ENCODE data around the gene UGDH. TPM values are rescaled to one million over a fixed set of nuclear protein-coding genes. Genes with fewer than 3 reads are reported as not detected.

UGDH gene
- total and polyA plus RNA-seq, 2 of the 13 experiments (the other 11 are each of a cell fraction or from before 2014, with no cell fraction given), result 99.0 to 384 TPM

DNA sequence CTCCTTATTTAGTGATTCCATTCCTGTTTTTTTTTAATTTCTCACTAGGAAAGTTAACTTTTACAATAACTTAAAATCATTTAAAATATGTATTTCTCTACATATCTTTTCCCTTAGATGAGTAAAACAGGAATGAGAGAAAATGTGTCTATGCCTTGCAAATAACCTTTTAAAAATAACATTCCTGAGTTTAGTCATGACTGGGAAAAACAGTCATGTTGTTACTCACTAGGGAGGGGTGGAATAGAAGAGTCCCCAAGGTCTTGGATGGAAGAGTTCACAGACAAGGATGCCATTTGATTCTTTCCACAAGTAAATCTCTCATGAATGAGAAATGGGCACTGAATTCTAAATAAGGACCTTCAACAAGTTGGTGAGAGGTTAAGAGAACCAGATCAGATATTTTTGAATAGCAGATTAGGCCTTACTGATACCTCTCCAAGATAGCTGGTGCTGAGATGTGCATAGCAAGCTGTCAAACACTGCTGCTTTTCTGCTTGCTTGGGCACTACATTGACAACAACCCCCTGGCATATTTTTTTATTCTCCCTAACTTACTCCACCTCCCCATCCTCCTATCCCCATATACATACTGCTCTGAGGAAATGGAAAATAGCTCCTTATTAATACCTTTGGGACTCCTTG is 25.1 kb downstream of the UGDH start (continued):
- TF ChIP-seq, protein P1, sequence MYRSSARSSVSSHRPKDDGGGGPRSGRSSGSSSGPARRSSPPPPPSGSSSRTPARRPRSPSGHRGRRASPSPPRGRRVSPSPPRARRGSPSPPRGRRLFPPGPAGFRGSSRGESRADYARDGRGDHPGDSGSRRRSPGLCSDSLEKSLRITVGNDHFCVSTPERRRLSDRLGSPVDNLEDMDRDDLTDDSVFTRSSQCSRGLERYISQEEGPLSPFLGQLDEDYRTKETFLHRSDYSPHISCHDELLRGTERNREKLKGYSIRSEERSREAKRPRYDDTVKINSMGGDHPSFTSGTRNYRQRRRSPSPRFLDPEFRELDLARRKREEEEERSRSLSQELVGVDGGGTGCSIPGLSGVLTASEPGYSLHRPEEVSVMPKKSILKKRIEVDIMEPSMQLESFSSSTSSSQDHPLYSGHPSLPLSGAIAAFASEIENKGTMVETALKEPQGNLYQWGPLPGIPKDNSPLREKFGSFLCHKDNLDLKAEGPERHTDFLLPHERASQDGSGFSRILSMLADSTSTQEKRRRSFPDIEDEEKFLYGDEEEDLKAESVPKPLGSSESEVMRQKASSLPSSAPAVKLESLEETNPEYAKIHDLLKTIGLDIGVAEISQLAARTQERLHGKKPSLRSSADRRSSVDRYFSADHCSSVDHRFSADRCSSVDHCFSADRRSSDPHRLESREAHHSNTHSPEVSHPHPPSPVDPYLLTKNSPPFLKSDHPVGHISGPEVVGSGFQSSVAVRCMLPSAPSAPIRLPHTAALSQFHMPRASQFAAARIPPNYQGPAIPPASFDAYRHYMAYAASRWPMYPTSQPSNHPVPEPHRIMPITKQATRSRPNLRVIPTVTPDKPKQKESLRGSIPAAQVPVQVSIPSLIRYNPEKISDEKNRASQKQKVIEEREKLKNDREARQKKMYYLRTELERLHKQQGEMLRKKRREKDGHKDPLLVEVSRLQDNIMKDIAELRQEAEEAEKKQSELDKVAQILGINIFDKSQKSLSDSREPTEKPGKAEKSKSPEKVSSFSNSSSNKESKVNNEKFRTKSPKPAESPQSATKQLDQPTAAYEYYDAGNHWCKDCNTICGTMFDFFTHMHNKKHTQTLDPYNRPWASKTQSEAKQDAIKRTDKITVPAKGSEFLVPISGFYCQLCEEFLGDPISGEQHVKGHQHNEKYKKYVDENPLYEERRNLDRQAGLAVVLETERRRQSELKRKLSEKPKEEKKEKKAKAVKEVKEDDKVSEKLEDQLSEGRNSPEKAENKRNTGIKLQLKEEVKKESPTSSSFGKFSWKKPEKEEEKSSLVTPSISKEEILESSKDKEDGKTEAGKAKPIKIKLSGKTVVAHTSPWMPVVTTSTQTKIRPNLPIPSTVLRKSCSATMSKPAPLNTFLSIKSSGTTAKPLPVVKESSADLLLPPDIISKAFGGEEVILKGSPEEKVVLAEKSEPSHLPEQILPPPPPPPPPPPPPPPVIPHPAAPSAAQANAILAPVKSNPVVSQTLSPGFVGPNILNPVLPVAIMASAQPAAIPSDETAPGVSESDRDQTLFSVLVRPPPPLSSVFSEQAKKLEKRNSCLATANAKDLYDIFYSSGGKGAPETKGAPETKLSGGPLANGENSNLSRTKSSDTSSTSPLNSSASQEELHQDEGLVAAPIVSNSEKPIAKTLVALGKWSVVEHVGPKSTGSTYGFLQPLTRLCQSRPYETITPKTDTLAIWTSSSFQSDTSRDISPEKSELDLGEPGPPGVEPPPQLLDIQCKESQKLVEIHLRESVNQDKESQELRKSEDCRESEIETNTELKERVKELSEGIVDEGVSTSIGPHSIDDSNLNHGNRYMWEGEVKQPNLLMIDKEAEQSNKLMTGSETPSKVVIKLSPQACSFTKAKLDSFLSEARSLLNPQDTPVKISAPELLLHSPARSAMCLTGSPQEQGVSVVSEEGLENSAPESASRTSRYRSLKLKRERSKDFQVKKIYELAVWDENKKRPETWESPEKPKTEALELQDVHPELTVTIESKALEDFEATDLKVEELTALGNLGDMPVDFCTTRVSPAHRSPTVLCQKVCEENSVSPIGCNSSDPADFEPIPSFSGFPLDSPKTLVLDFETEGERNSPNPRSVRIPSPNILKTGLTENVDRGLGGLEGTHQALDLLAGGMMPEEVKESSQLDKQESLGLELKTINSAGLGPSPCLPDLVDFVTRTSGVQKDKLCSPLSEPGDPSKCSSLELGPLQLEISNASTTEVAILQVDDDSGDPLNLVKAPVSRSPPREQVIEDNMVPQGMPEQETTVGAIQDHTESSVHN (CRISPR knock-in tag; IDR thresholded peaks at IDR 0.05), result no peak

- H3K4me3 ChIP-seq (replicated peaks in 1 of 3; ENCODE audit: insufficient read depth in 1 of 3, low read depth in 2 of 3, low read length in 3 of 3), result no peak overlapping the region
- peaks cover 8 to 41% of the 10 kb centered on the region in 2 experiments for H3K36me3 ChIP-seq (replicated peaks in 1 of 2; ENCODE audit: control insufficient read depth in 1 of 2, insufficient read depth in 2 of 2, low read length in 2 of 2)
- ChIA-PET CTCF (ENCODE audit: low intra/inter-chr PET ratio, low total read pairs) (no interaction called here), POLR2A (interaction anchor here (2.1 kb wide), 1 partner anchor 29 kb away, joined by 9 read pairs; the partner anchor contains the start of gene UGDH)
- H3K27me3 ChIP-seq (ENCODE audit: control insufficient read depth in 1 of 2, insufficient read depth in 2 of 2, low read length in 2 of 2), result no peaks in the 10 kb centered on the region
- no peak overlapping the region for H3K9ac ChIP-seq (ENCODE audit: insufficient read depth, low read depth, low read length)
- H3K79me2 ChIP-seq (ENCODE audit: insufficient read depth, low read length), result no peaks in the 10 kb centered on the region
- intact Hi-C loops (cut with micrococcal nuclease; ENCODE audit: unreplicated experiment) (no loop called here), in situ Hi-C loops (cut with HindIII; ENCODE audit: extremely low pct_ligation_motif_present, low pct_unique_long_range_greater_than_20kb) (no loop called here)
- no peak overlapping the region for H2AFZ ChIP-seq (ENCODE audit: low read length)
- H4K20me1 ChIP-seq (ENCODE audit: insufficient read depth, low read length), result no peaks in the 10 kb centered on the region
- ATAC-seq (no peak), DNase-seq (ENCODE audit: low spot score) (no peak), FAIRE-seq (no peak)
- H3K4me2 ChIP-seq (ENCODE audit: low read depth, low read length), result no peak overlapping the region
- no peaks in the 10 kb centered on the region for H3K9me3 ChIP-seq (ENCODE audit: low read length)
- peaks cover 10% of the 10 kb centered on the region; the same call in 1 of the 2 replicates for H3K4me1 ChIP-seq (ENCODE audit: insufficient read depth, low read length)
- no peak for TF ChIP-seq SP4 (CRISPR knock-in tag; IDR thresholded peaks at IDR 0.05)
- TF ChIP-seq RBM22 (optimal IDR thresholded peaks at IDR 0.05; ENCODE audit: low read length), result peak; percentile 2
- TF ChIP-seq SMAD3 (CRISPR knock-in tag; IDR thresholded peaks at IDR 0.05), result 0 out of 2 replicates have a peak, but pooled peaks have one; percentile 3
- no peak overlapping the region for H3K27ac ChIP-seq (ENCODE audit: extremely low read length, insufficient read depth, low read length)
- BruUV-seq (replicated peaks), result no TSS peak
These were observed 28.6 kb downstream of the UGDH start for GRCh38 chr4:39498727-39499020.
